Thyroid gland (tissue), 4 donors: ENCODE results near the gene CLCN2. TPM values are rescaled to one million over a fixed set of nuclear protein-coding genes. Genes with fewer than 3 reads are reported as not detected.

Experiments used
- DNase-seq, 2 donors: peaks; one replicate each; pipeline ENCODE4 v3.0.0-alpha.2; 2019
- H3K27ac ChIP-seq, 3 donors: fragments of 200-600 bp; sonication (generic); 1 replicate in 2 of 3; 2 replicates in 1 of 3; pipeline ENCODE4 v1.5.1; 2016 to 2019; ENCODE audit warnings: mild to moderate bottlenecking in 1 of 3, moderate library complexity in 1 of 3
- H3K27me3 ChIP-seq: fragments of 200-600 bp; sonication (generic); one replicate; pipeline ENCODE4 v1.5.1; 2019
- H3K36me3 ChIP-seq, 2 donors: fragments of 200-600 bp; sonication (generic); one replicate each; pipeline ENCODE4 v1.5.1; 2016 to 2019
- H3K4me1 ChIP-seq, 2 donors: fragments of 200-600 bp; sonication (generic); one replicate each; pipeline ENCODE4 v1.5.1; 2017 to 2019
- H3K4me3 ChIP-seq, 3 donors: fragments of 200-600 bp; sonication (generic); replicated peaks in 1 of 3; 1 replicate in 2 of 3; 2 replicates in 1 of 3; pipeline ENCODE4 v1.5.1; 2016; ENCODE audit warnings: mild to moderate bottlenecking in 1 of 3
- H3K9me3 ChIP-seq: fragments of 200-600 bp; sonication (generic); one replicate; pipeline ENCODE4 v1.5.1; 2017
- POLR2A ChIP-seq, 2 donors: fragments of 450-650 bp; IDR thresholded peaks; one replicate each; pipeline ENCODE4 v1.6.1; 2017; ENCODE audit warnings: antibody characterized with exemption in 2 of 2, mild to moderate bottlenecking in 2 of 2, moderate library complexity in 1 of 2
- WGBS, 2 donors: methylation state at CpG; one replicate each; pipeline ENCODE4 v1.1.5; 2017; 5-methylcytosine and 5-hydroxymethylcytosine counted together
- intact Hi-C: fragments of 100-400 bp; cut with DNase I; formaldehyde crosslinking; loops from one replicate; pipeline ENCODE4 v1.15.1; 2023
- total RNA-seq, 4 donors: library from RNA; depleted of rRNA; stranded (reverse); fragments of >200 nt; gene quantifications; one replicate each; pipeline ENCODE4 v1.2.3, GENCODE V29; 2016
- TF ChIP-seq, protein P1 (sequence below), 6 experiments: fragments of 200-600 bp in 3 of 6; fragments of 450-650 bp in 3 of 6; sonication (generic) in 3 of 6; IDR thresholded peaks; one replicate each; pipeline ENCODE4 v1.5.1; 2016 to 2019; ENCODE audit warnings: antibody characterized with exemption in 6 of 6, mild to moderate bottlenecking in 2 of 6, inconsistent platforms in 1 of 6, moderate library complexity in 1 of 6

CLCN2 gene
- total RNA-seq, 4 donors from 2014 or later: 4.3 to 7.6 (median 5.2) TPM

GRCh38 chr3:184378651-184379357 lies 17.4 kb upstream of the CLCN2 start:
- intact Hi-C loops: loop anchor here (10.0 kb wide), 1 partner anchor 166 kb away; no protein-coding TSS in a partner anchor
- no peak overlapping the region for H3K4me3 ChIP-seq
- 86 to 89% methylated on average over 10 of the region's 10 CpGs for whole genome bisulfite sequencing, 2 donors

DNA sequence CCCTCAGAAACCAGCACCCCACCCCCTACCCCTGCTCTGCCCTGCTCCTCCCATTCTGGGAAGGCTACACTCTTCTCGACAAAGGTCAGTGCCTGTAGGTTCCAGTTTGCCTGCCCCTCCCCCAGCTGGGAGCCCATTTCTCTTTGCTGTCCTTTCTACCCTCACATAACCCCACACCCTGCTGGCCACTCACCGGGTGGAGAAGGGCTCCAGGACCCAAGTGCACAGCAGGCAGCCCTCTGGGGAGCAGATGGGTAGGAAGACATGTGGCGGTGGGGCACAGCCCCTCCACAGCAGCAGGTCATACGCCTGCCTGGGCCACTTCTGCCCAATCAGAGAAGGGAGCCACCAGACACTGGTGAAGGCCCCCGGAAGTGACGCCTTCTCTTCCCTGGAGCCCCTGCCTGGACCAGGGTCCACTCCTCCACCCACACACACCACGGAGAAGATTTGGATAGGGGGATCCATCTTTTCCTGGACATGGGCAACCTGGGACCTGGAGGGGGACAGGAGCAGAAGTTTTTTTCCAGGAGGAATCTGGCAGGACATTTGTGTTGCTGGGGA lies 16.6 kb upstream of the CLCN2 start, which contains the start of gene THPO:
Gene THPO, minus strand, starts transcription at position 326 of the 564 bp plus-strand sequence. CDS start 1,948 bp downstream, outside the sequence.
- intact Hi-C loops: loop anchor here (10.0 kb wide), 1 partner anchor 167 kb away; no protein-coding TSS in a partner anchor
- H3K4me3 ChIP-seq: no peak within 1 kb of the TSS
- 60 to 74% methylated on average over 4 to 7 of the region's 7 CpGs for WGBS, 2 donors

More at GRCh38 chr3:184378651-184379357, 17.4 kb upstream of the CLCN2 start:
- Histone ChIP-seq H3K36me3 (no peaks in the 10 kb centered on the region), H3K9me3 (no peaks in the 10 kb centered on the region), H3K4me1 (peaks cover 7 to 25% of the 10 kb centered on the region in 2 donors), H3K27ac (peak overlapping the region in 2 of 3 donors; percentile 11 to 52), H3K27me3 (peaks cover 6% of the 10 kb centered on the region)
- no peak for DNase-seq
- TF ChIP-seq, protein P1, sequence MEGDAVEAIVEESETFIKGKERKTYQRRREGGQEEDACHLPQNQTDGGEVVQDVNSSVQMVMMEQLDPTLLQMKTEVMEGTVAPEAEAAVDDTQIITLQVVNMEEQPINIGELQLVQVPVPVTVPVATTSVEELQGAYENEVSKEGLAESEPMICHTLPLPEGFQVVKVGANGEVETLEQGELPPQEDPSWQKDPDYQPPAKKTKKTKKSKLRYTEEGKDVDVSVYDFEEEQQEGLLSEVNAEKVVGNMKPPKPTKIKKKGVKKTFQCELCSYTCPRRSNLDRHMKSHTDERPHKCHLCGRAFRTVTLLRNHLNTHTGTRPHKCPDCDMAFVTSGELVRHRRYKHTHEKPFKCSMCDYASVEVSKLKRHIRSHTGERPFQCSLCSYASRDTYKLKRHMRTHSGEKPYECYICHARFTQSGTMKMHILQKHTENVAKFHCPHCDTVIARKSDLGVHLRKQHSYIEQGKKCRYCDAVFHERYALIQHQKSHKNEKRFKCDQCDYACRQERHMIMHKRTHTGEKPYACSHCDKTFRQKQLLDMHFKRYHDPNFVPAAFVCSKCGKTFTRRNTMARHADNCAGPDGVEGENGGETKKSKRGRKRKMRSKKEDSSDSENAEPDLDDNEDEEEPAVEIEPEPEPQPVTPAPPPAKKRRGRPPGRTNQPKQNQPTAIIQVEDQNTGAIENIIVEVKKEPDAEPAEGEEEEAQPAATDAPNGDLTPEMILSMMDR (IDR thresholded peaks at IDR 0.05): no peak
- no peak for TF ChIP-seq POLR2A (IDR thresholded peaks at IDR 0.05)

GRCh38 chr3:184377374-184377773 lies 16.0 kb upstream of the CLCN2 start:
- H3K36me3 ChIP-seq: no peaks in the 10 kb centered on the region
- no peak for DNase-seq
- TF ChIP-seq, protein P1 (IDR thresholded peaks at IDR 0.05): no peak
- no peak for TF ChIP-seq POLR2A (IDR thresholded peaks at IDR 0.05)
- H3K4me3 ChIP-seq: no peak overlapping the region
- peaks cover 7 to 25% of the 10 kb centered on the region in 2 donors for H3K4me1 ChIP-seq
- peaks cover 6% of the 10 kb centered on the region for H3K27me3 ChIP-seq
- 77 to 82% methylated on average over 5 of the region's 5 CpGs for WGBS, 2 donors
- intact Hi-C loops: loop anchor here (10.0 kb wide), 1 partner anchor 167 kb away; no protein-coding TSS in a partner anchor
- H3K27ac ChIP-seq: no peak overlapping the region
- H3K9me3 ChIP-seq: no peaks in the 10 kb centered on the region

More for the DNA sequence above, 16.6 kb upstream of the CLCN2 start, which contains the start of gene THPO:
- DNase-seq: no peak
- H3K4me1 ChIP-seq: peaks cover 7 to 25% of the 10 kb centered on the region in 2 donors
- no peaks in the 10 kb centered on the region for H3K9me3 ChIP-seq
- no peak for TF ChIP-seq POLR2A (IDR thresholded peaks at IDR 0.05)
- TF ChIP-seq, protein P1 (IDR thresholded peaks at IDR 0.05): no peak
- H3K36me3 ChIP-seq: no peaks in the 10 kb centered on the region
- H3K27me3 ChIP-seq: peaks cover 6% of the 10 kb centered on the region
- H3K27ac ChIP-seq: peak within 1 kb of the TSS in 1 of 3 donors; percentile 52

DNA sequence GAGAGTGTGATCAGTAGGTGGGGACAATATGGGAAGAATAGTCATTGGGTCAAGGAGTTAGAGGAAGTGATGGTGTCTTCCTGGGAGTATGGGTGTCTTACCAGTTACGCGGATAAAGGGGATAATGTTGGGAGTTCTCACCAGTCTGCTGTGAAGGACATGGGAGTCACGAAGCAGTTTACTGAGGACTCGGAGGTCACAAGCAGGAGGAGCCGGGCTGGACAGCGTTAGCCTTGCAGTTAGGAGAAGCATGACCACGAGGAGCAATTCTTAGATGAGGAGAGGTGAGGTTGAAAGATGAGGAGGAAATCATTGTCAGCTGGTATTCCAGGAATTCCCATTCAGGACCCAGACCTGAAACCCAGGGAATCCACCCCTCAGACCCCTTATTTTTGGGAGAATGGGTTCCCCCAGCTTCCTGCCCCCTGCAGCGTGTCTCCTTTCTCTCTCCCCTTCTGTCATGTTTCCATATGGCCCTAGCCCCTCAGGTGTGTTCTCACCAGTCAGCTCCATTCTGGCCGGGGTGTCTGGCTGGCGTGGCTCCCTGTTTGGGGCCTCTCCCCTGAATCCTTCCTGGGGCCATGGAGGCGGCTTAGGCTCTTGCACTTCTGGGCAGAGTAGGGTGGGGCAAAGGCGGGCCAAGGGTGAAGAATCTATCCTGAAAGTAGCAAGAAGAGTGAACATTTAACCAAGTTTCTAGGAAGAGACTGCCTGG lies 14.5 kb upstream of the CLCN2 start:
- DNase-seq: no peak
- H3K27ac ChIP-seq: no peak overlapping the region
- intact Hi-C loops: loop anchor here (10.0 kb wide), 1 partner anchor 169 kb away; no protein-coding TSS in a partner anchor
- no peak for TF ChIP-seq POLR2A (IDR thresholded peaks at IDR 0.05)
- TF ChIP-seq, protein P1 (IDR thresholded peaks at IDR 0.05): no peak
- H3K27me3 ChIP-seq: peaks cover 3% of the 10 kb centered on the region
- H3K4me1 ChIP-seq: peaks cover 4 to 21% of the 10 kb centered on the region in 2 donors
- no peak overlapping the region for H3K4me3 ChIP-seq
- H3K9me3 ChIP-seq: no peaks in the 10 kb centered on the region
- 80 to 85% methylated on average over 12 of the region's 12 CpGs for WGBS, 2 donors
- H3K36me3 ChIP-seq: no peaks in the 10 kb centered on the region
